Measurements from ENCODE around the gene NBL1. TPM values are rescaled to one million over a fixed set of nuclear protein-coding genes. Genes with fewer than 3 reads are reported as not detected.

The NBL1 gene
- total RNA-seq (2021) (7.9 and 12.5 TPM in 2 replicates), Bru-seq, nascent RNA (percentile 33 among the genes with signal in this experiment), BruChase-seq, experiment 1, labeled RNA remaining after a 2-hour chase (percentile 50 among the genes with signal in this experiment), BruChase-seq, experiment 2, labeled RNA remaining after a 6-hour chase (percentile 70 among the genes with signal in this experiment)
- long read RNA-seq, transcript NBL1-202 (4 exons, 2,172 nt): major isoform, 21 of 25 reads
- long read RNA-seq, partial matches to known transcripts: 2 of 25 reads
- long read RNA-seq, other reads (novel, unspliced or antisense): 2 of 25 reads

GRCh38 chr1:19643602-19644394 is at the start of gene NBL1:
NBL1 (plus strand) TSS chr1:19644311; CDS start chr1:19655031, 10,720 bp downstream.
- peak within 1 kb of the TSS; percentile 44 for H3K27ac ChIP-seq (ENCODE audit: low read depth, low read length, poor library complexity, severe bottlenecking)
- H3K4me1 ChIP-seq (ENCODE audit: insufficient read depth, low read length, poor library complexity, severe bottlenecking): peaks cover 13% of the 10 kb centered on the region
- DNase-seq (ENCODE audit: low spot score): peak; percentile 76
- TF ChIP-seq EZH2 (IDR thresholded peaks at IDR 0.05; ENCODE audit: borderline replicate concordance, low read depth, low read length, poor library complexity, severe bottlenecking) (no peak), CTCF (conservative IDR thresholded peaks at IDR 0.05; ENCODE audit: low read depth, low read length) (no peak)
- H3K4me3 ChIP-seq (ENCODE audit: low read depth, low read length, poor library complexity, severe bottlenecking): peak within 1 kb of the TSS; percentile 66
- no peaks in the 10 kb centered on the region for H3K36me3 ChIP-seq (ENCODE audit: insufficient read depth, low read length, poor library complexity, severe bottlenecking)
- BruUV-seq (replicated peaks): no TSS peak
- H3K9me3 ChIP-seq (ENCODE audit: low read depth, low read length, poor library complexity, severe bottlenecking): no peaks in the 10 kb centered on the region
- H3K27me3 ChIP-seq (replicated peaks; ENCODE audit: insufficient read depth, low read depth, low read length, poor library complexity): no peaks in the 10 kb centered on the region
- intact Hi-C loops (cut with micrococcal nuclease; ENCODE audit: unreplicated experiment): no loop called here
- POLR2A ChIA-PET (ENCODE audit: low non-redundant PET): no interaction called here
- CTCF ChIA-PET: interaction anchor here (2.0 kb wide), 1 partner anchor 10 kb away, joined by 9 read pairs; no protein-coding TSS in a partner anchor

GRCh38 chr1:19596065-19596713 is 47.9 kb upstream of the NBL1 start:
- Histone ChIP-seq H3K4me3 (ENCODE audit: low read depth, low read length, poor library complexity, severe bottlenecking) (peak overlapping the region; percentile 85), H3K4me1 (ENCODE audit: insufficient read depth, low read length, poor library complexity, severe bottlenecking) (peaks cover 16% of the 10 kb centered on the region), H3K36me3 (ENCODE audit: insufficient read depth, low read length, poor library complexity, severe bottlenecking) (no peaks in the 10 kb centered on the region), H3K27me3 (replicated peaks; ENCODE audit: insufficient read depth, low read depth, low read length, poor library complexity) (no peaks in the 10 kb centered on the region), H3K9me3 (ENCODE audit: low read depth, low read length, poor library complexity, severe bottlenecking) (no peaks in the 10 kb centered on the region), H3K27ac (ENCODE audit: low read depth, low read length, poor library complexity, severe bottlenecking) (peak overlapping the region; percentile 89)
- BruUV-seq (replicated peaks): TSS peak; percentile 93
- ChIA-PET POLR2A (ENCODE audit: low non-redundant PET) (no interaction called here), CTCF (no interaction called here)
- DNase-seq (ENCODE audit: low spot score): no peak
- no peak for TF ChIP-seq CTCF (conservative IDR thresholded peaks at IDR 0.05; ENCODE audit: low read depth, low read length)
- no peak for TF ChIP-seq EZH2 (IDR thresholded peaks at IDR 0.05; ENCODE audit: borderline replicate concordance, low read depth, low read length, poor library complexity, severe bottlenecking)
- intact Hi-C loops (cut with micrococcal nuclease; ENCODE audit: unreplicated experiment): no loop called here

- DNase-seq (ENCODE audit: low spot score): peak; percentile 97
- H3K4me3 ChIP-seq (ENCODE audit: low read depth, low read length, poor library complexity, severe bottlenecking): peak overlapping the region; percentile 85
- no peaks in the 10 kb centered on the region for H3K9me3 ChIP-seq (ENCODE audit: low read depth, low read length, poor library complexity, severe bottlenecking)
- TF ChIP-seq CTCF (conservative IDR thresholded peaks at IDR 0.05; ENCODE audit: low read depth, low read length) (no peak), EZH2 (IDR thresholded peaks at IDR 0.05; ENCODE audit: borderline replicate concordance, low read depth, low read length, poor library complexity, severe bottlenecking) (no peak)
- ChIA-PET CTCF (no interaction called here), POLR2A (ENCODE audit: low non-redundant PET) (no interaction called here)
- H3K27me3 ChIP-seq (replicated peaks; ENCODE audit: insufficient read depth, low read depth, low read length, poor library complexity): no peaks in the 10 kb centered on the region
- BruUV-seq (replicated peaks): no TSS peak
- peaks cover 16% of the 10 kb centered on the region for H3K4me1 ChIP-seq (ENCODE audit: insufficient read depth, low read length, poor library complexity, severe bottlenecking)
- H3K36me3 ChIP-seq (ENCODE audit: insufficient read depth, low read length, poor library complexity, severe bottlenecking): no peaks in the 10 kb centered on the region
- intact Hi-C loops (cut with micrococcal nuclease; ENCODE audit: unreplicated experiment): no loop called here
- H3K27ac ChIP-seq (ENCODE audit: low read depth, low read length, poor library complexity, severe bottlenecking): peak overlapping the region; percentile 89
Measured at GRCh38 chr1:19596714-19597495, 47.2 kb upstream of the NBL1 start.
